Measurements from ENCODE around the gene ACIN1.

The ACIN1 gene

DNA sequence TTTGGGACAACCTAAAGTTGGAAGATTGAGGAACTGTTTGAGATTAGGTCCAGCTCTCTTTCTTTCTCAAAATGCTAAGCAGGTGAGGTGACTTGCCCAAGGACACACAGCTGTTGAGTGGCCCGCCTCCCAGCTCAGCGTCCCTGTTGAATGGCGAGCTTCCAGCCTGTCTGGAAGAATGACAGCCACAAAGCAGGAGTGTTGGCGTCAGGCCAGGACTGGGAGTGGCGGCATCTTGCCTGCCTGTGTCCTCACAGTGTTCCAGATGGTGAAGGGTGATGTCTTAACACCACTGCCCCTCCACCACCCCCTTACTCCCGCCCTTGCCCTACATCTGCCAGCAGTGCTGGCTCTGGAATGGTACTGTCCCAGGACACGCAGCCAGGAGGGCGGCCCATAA, 28.5 kb upstream of the ACIN1 start:
- Histone ChIP-seq H2AFZ (ENCODE audit: low read depth) (no peak overlapping the region), H3K79me2 (ENCODE audit: insufficient read depth, low read depth) (no peaks in the 10 kb centered on the region), H3K4me1 (ENCODE audit: low read depth, poor library complexity, severe bottlenecking) (peaks cover 14% of the 10 kb centered on the region), H4K20me1 (ENCODE audit: insufficient read depth) (no peaks in the 10 kb centered on the region), H3K36me3 (ENCODE audit: insufficient read depth) (no peaks in the 10 kb centered on the region), H3K27ac (no peak overlapping the region), H3K9ac (no peak overlapping the region), H3K4me2 (no peak overlapping the region), H3K27me3 (ENCODE audit: insufficient read depth, low read depth) (no peaks in the 10 kb centered on the region), H3K4me3 (IDR thresholded peaks at IDR 0.05; ENCODE audit: insufficient read depth, low read depth, low read length) (no peak overlapping the region)
- TF ChIP-seq, protein P1, sequence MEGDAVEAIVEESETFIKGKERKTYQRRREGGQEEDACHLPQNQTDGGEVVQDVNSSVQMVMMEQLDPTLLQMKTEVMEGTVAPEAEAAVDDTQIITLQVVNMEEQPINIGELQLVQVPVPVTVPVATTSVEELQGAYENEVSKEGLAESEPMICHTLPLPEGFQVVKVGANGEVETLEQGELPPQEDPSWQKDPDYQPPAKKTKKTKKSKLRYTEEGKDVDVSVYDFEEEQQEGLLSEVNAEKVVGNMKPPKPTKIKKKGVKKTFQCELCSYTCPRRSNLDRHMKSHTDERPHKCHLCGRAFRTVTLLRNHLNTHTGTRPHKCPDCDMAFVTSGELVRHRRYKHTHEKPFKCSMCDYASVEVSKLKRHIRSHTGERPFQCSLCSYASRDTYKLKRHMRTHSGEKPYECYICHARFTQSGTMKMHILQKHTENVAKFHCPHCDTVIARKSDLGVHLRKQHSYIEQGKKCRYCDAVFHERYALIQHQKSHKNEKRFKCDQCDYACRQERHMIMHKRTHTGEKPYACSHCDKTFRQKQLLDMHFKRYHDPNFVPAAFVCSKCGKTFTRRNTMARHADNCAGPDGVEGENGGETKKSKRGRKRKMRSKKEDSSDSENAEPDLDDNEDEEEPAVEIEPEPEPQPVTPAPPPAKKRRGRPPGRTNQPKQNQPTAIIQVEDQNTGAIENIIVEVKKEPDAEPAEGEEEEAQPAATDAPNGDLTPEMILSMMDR (conservative IDR thresholded peaks at IDR 0.05; ENCODE audit: low read depth, low read length) = no peak

DNA sequence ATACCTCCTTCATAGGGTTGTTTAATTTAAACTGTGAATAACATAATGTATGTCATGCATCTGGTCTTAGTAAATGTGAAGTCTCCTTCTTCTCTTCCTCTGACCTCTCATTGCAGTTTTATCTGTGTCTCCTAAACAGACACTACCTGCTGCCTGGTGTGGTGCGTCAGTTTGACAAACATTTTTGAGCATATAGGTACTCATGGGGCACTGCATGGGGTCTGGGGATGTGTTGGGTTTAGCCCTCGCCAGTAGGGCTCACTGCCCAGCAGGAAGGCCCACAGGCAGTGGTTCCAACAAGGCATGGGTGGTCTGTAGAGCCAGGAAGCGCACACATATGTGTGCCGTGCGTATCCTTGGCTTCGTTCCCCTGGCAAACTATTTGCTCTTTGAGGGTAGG, 27.1 kb upstream of the ACIN1 start:
- no peak overlapping the region for H3K4me3 ChIP-seq (IDR thresholded peaks at IDR 0.05; ENCODE audit: insufficient read depth, low read depth, low read length)
- no peak overlapping the region for H3K4me2 ChIP-seq
- H3K27ac ChIP-seq = no peak overlapping the region
- H3K9ac ChIP-seq = no peak overlapping the region
- H3K4me1 ChIP-seq (ENCODE audit: low read depth, poor library complexity, severe bottlenecking) = peaks cover 14% of the 10 kb centered on the region
- TF ChIP-seq, protein P1 (conservative IDR thresholded peaks at IDR 0.05; ENCODE audit: low read depth, low read length) = no peak
- no peaks in the 10 kb centered on the region for H4K20me1 ChIP-seq (ENCODE audit: insufficient read depth)
- no peak overlapping the region for H2AFZ ChIP-seq (ENCODE audit: low read depth)
- H3K27me3 ChIP-seq (ENCODE audit: insufficient read depth, low read depth) = no peaks in the 10 kb centered on the region
- no peaks in the 10 kb centered on the region for H3K36me3 ChIP-seq (ENCODE audit: insufficient read depth)
- no peaks in the 10 kb centered on the region for H3K79me2 ChIP-seq (ENCODE audit: insufficient read depth, low read depth)

DNA sequence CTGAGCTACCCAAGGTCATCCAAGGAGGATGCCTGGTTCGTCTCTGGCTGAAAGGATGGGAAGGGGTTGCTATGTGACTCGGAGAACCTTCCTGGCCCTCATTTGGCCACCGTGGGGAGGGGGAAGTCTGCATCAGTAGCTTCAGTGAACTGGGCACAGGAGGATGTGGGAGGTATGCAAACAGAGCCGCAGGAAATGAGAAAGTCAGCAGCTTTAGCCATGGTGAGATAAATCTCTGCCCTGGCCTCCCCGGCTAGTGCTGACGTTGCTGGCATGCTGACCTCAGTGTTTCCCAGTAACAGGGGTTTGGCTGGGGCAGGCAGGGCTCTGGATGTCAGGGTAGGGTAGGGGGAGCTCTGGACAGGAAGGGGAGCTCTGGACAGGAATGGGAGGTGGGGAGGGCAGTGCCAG, 26.4 kb upstream of the ACIN1 start:
- Histone ChIP-seq H3K4me3 (IDR thresholded peaks at IDR 0.05; ENCODE audit: insufficient read depth, low read depth, low read length) (no peak overlapping the region), H2AFZ (ENCODE audit: low read depth) (peak overlapping the region; percentile 75), H4K20me1 (ENCODE audit: insufficient read depth) (no peaks in the 10 kb centered on the region), H3K27me3 (ENCODE audit: insufficient read depth, low read depth) (no peaks in the 10 kb centered on the region), H3K4me1 (ENCODE audit: low read depth, poor library complexity, severe bottlenecking) (peaks cover 14% of the 10 kb centered on the region), H3K4me2 (peak overlapping the region; percentile 71), H3K79me2 (ENCODE audit: insufficient read depth, low read depth) (no peaks in the 10 kb centered on the region), H3K36me3 (ENCODE audit: insufficient read depth) (no peaks in the 10 kb centered on the region), H3K27ac (peak overlapping the region; percentile 28; the same call in 1 of the 2 replicates), H3K9ac (no peak overlapping the region; the same call in 1 of the 2 replicates)
- TF ChIP-seq, protein P1 (conservative IDR thresholded peaks at IDR 0.05; ENCODE audit: low read depth, low read length) = no peak

DNA sequence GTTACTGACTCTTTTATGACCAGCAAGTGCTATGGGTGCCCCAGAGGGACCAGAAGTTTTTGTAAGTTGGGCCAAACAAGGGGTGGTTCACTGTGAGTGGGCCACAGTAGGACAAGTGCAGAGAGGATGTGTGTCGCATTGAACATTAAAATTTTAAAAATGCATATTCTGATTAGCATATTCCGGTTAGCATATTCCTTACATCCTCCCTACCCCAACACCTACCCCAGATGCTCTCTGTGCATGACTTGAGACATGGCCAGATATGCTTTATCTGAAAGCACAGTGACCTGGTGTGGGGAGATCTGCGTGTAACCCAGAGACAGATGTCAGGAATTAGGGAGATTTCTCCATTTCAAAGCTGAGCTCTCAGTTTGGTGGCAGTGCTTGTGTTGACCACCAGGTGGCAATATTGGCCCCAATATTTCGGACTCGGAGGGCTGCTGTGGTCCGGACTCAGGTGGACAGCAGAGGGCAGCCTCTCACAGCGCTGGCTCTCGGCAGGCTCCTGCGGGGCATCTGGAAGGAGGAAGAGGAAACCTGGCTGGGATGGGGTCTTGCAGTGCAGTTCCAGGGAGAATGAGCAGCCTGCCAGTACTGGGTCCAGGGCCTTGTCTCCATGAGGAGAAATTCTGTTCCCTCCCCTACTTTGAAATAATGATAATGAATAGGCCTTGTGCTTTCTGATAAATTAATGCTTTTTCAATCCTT, 25.8 kb upstream of the ACIN1 start:
- peak overlapping the region; percentile 75 for H2AFZ ChIP-seq (ENCODE audit: low read depth)
- H3K27ac ChIP-seq = 0 out of 2 replicates have a peak overlapping the region, but pooled peaks have one; percentile 28
- H3K4me2 ChIP-seq = peak overlapping the region; percentile 71

More for the DNA sequence above, 25.8 kb upstream of the ACIN1 start:
- H4K20me1 ChIP-seq (ENCODE audit: insufficient read depth) = no peaks in the 10 kb centered on the region
- H3K79me2 ChIP-seq (ENCODE audit: insufficient read depth, low read depth) = no peaks in the 10 kb centered on the region
- no peak overlapping the region; the same call in 1 of the 2 replicates for H3K9ac ChIP-seq
- TF ChIP-seq, protein P1 (conservative IDR thresholded peaks at IDR 0.05; ENCODE audit: low read depth, low read length) = peak; percentile 95
- no peaks in the 10 kb centered on the region for H3K36me3 ChIP-seq (ENCODE audit: insufficient read depth)
- peaks cover 14% of the 10 kb centered on the region for H3K4me1 ChIP-seq (ENCODE audit: low read depth, poor library complexity, severe bottlenecking)
- no peaks in the 10 kb centered on the region for H3K27me3 ChIP-seq (ENCODE audit: insufficient read depth, low read depth)
- no peak overlapping the region for H3K4me3 ChIP-seq (IDR thresholded peaks at IDR 0.05; ENCODE audit: insufficient read depth, low read depth, low read length)
